Endothelial cell of umbilical vein (primary cell): ENCODE measurements around the gene CASP6. TPM values are rescaled to one million over a fixed set of nuclear protein-coding genes. Genes with fewer than 3 reads are reported as not detected.

Source experiments
- BruUV-seq: library from RNA; stranded (reverse); fragments of 400-500 nt; replicated peaks from 2 replicates; lab custom pipeline; 2021; lab: Mats Ljungman, UMichigan
- CTCF ChIA-PET: fragments of 300-600, 350-600 bp; sonication (Branson Sonifier 250); formaldehyde crosslinking; loops from one replicate; lab custom pipeline; 2021; ENCODE audit warnings: antibody characterized with exemption, inconsistent platforms; lab: Charles Lee
- POLR2A ChIA-PET: fragments of 300-600, 350-600 bp; sonication (Branson Sonifier 250); formaldehyde crosslinking; loops from one replicate; lab custom pipeline; 2021; ENCODE audit warnings: antibody characterized with exemption, inconsistent platforms; lab: Charles Lee
- DNase-seq: peaks from one replicate; pipeline ENCODE4 v3.0.0-alpha.2; 2011; ENCODE audit warnings: low read depth, low spot score
- FAIRE-seq: peaks from 2 replicates; lab custom pipeline; 2011; peaks lifted over from hg19 to GRCh38; lab: Jason Lieb, UNC
- H2AFZ ChIP-seq: 2 replicates; pipeline ENCODE4 v1.6.0; 2012; ENCODE audit warnings: low read depth, low read length, control low read depth, inconsistent platforms
- H3K27ac ChIP-seq: 2 replicates; pipeline ENCODE4 v1.5.1; 2011; ENCODE audit warnings: low read depth, mild to moderate bottlenecking, control low read depth, low read length, moderate library complexity; ENCODE audit not compliant: insufficient read depth
- H3K27me3 ChIP-seq, 2 experiments: 2 replicates each; pipeline versions ENCODE4 v1.6.0 to v1.6.1; 2011; ENCODE audit warnings: low read length in 2 of 2, mixed read lengths in 1 of 2; ENCODE audit not compliant: control insufficient read depth in 2 of 2, insufficient read depth in 2 of 2
- H3K36me3 ChIP-seq, 2 experiments: 2 replicates in 1 of 2; 3 replicates in 1 of 2; pipeline ENCODE4 v1.5.1; 2011; ENCODE audit warnings: low read length in 2 of 2, mild to moderate bottlenecking in 1 of 2, moderate library complexity in 1 of 2; ENCODE audit not compliant: control insufficient read depth in 2 of 2, insufficient read depth in 2 of 2; ENCODE audit errors: extremely low read depth in 1 of 2
- H3K4me1 ChIP-seq: 3 replicates; pipeline ENCODE4 v1.5.1; 2011; ENCODE audit warnings: mild to moderate bottlenecking, low read length; ENCODE audit not compliant: control insufficient read depth, insufficient read depth; ENCODE audit errors: extremely low read depth
- H3K4me2 ChIP-seq: 2 replicates; pipeline ENCODE4 v1.6.1; 2011; ENCODE audit warnings: low read length, control low read depth, mixed read lengths; ENCODE audit not compliant: insufficient read depth
- H3K4me3 ChIP-seq, 3 experiments: fragments of 200-600 bp in 1 of 3; sonication (generic), shearing (Covaris generic) in 1 of 3; replicated peaks in 1 of 3; 2 replicates each; pipeline ENCODE4 v1.5.1; 2011 to 2016; ENCODE audit warnings: control low read depth in 3 of 3, low read length in 3 of 3, mild to moderate bottlenecking in 2 of 3, inconsistent platforms in 1 of 3, low read depth in 1 of 3, moderate library complexity in 1 of 3; ENCODE audit not compliant: insufficient read depth in 1 of 3
- H3K79me2 ChIP-seq: 2 replicates; pipeline ENCODE4 v1.6.0; 2012; ENCODE audit warnings: low read length, inconsistent platforms; ENCODE audit not compliant: control insufficient read depth, insufficient read depth
- H3K9ac ChIP-seq: replicated peaks from 2 replicates; pipeline ENCODE3; 2011; ENCODE audit warnings: low read length, control low read depth; ENCODE audit not compliant: insufficient read depth; ENCODE audit errors: extremely low read depth
- H3K9me1 ChIP-seq: replicated peaks from 3 replicates; pipeline ENCODE4 v1.6.0; 2011; ENCODE audit warnings: mild to moderate bottlenecking, low read length; ENCODE audit not compliant: control insufficient read depth, insufficient read depth; ENCODE audit errors: extremely low read depth
- H3K9me3 ChIP-seq: replicated peaks from 2 replicates; pipeline ENCODE4 v1.5.1; 2012; ENCODE audit warnings: low read length, inconsistent platforms; ENCODE audit not compliant: control insufficient read depth, insufficient read depth
- H4K20me1 ChIP-seq: replicated peaks from 2 replicates; pipeline ENCODE3; 2011; ENCODE audit warnings: mild to moderate bottlenecking, low read length; ENCODE audit not compliant: control insufficient read depth, insufficient read depth; ENCODE audit errors: extremely low read depth
- CTCF ChIP-seq, 2 donors: IDR thresholded peaks; 1 replicate in 1 of 2; 2 replicates in 1 of 2; pipeline ENCODE4 v1.5.1; 2011; ENCODE audit warnings: low read length in 2 of 2, mild to moderate bottlenecking in 2 of 2, moderate library complexity in 2 of 2, control low read depth in 1 of 2, inconsistent platforms in 1 of 2, low read depth in 1 of 2; ENCODE audit not compliant: insufficient read depth in 1 of 2; ENCODE audit errors: extremely low read depth in 1 of 2
- EZH2 ChIP-seq: IDR thresholded peaks from 2 replicates; pipeline ENCODE4 v1.6.1; 2012; ENCODE audit warnings: borderline replicate concordance, low read depth, mild to moderate bottlenecking, moderate library complexity, low read length, inconsistent platforms; ENCODE audit not compliant: severe bottlenecking
- FOS ChIP-seq: IDR thresholded peaks from 2 replicates; pipeline ENCODE4 v1.6.1; 2011; ENCODE audit warnings: mild to moderate bottlenecking, low read length, moderate library complexity, borderline replicate concordance; ENCODE audit not compliant: insufficient read depth
- GATA2 ChIP-seq: IDR thresholded peaks from 2 replicates; pipeline ENCODE4 v1.7.0; 2011; ENCODE audit warnings: low read depth, mild to moderate bottlenecking, moderate library complexity, mixed read lengths, low read length; ENCODE audit not compliant: insufficient read length, insufficient read depth
- JUN ChIP-seq: IDR thresholded peaks from 2 replicates; pipeline ENCODE4 v1.6.1; 2011; ENCODE audit warnings: borderline replicate concordance, low read depth; ENCODE audit not compliant: insufficient read length, insufficient read depth
- MAX ChIP-seq: IDR thresholded peaks from 2 replicates; pipeline ENCODE4 v1.6.1; 2011; ENCODE audit not compliant: insufficient read depth, insufficient read length
- MYC ChIP-seq: IDR thresholded peaks from one replicate; pipeline ENCODE4 v1.6.1; 2011; ENCODE audit warnings: mild to moderate bottlenecking, low read depth, low read length
- POLR2A ChIP-seq: IDR thresholded peaks from 2 replicates; pipeline ENCODE4 v1.6.1; 2012; ENCODE audit warnings: low read depth, mild to moderate bottlenecking, control low read depth, low read length
- POLR2AphosphoS5 ChIP-seq: IDR thresholded peaks from 2 replicates; pipeline ENCODE4 v1.6.1; 2012; ENCODE audit warnings: low read depth, mild to moderate bottlenecking, control low read depth, low read length, moderate library complexity; ENCODE audit not compliant: insufficient read depth
- dilution Hi-C: fragments of 300-500 bp; cut with MboI; formaldehyde crosslinking; loops from one replicate; pipeline ENCODE4 v1.15.0; 2019; ENCODE audit warnings: low sequenced_read_pairs; ENCODE audit not compliant: extremely low pct_ligation_motif_present
- intact Hi-C: fragments of 100-400 bp; cut with micrococcal nuclease; formaldehyde crosslinking; loops from one replicate; pipeline ENCODE4 v1.10.0; 2022
- polyA plus RNA-seq, 4 experiments: library from polyadenylated mRNA; depleted of rRNA in 3 of 4; stranded (reverse) in 3 of 4; unstranded in 1 of 4; fragments of >200 nt; gene quantifications; 2 replicates each; pipeline versions ENCODE4 v1.2.1 to v1.2.3, GENCODE V29; 2011 to 2012; ENCODE audit warnings: missing spikeins in 1 of 4
- total RNA-seq: library from RNA; stranded (reverse); gene quantifications from 2 replicates; pipeline ENCODE4 v1.2.3, GENCODE V29; 2021

The CASP6 gene
- total and polyA plus RNA-seq, 2 donors (not counting 3 experiments of a cell fraction or from before 2014, with no cell fraction given), result 35.4 to 52.1 TPM

- DNase-seq, result no peak
- no peaks in the 10 kb centered on the region for H3K79me2 ChIP-seq
- H3K9me1 ChIP-seq, result no peaks in the 10 kb centered on the region
- H3K27me3 ChIP-seq, result no peaks in the 10 kb centered on the region
- H3K4me1 ChIP-seq, result no peaks in the 10 kb centered on the region
- H4K20me1 ChIP-seq, result no peaks in the 10 kb centered on the region
- H3K4me3 ChIP-seq, result no peak overlapping the region
- H2AFZ ChIP-seq, result no peak overlapping the region
- no peak for FAIRE-seq
- no peak overlapping the region for H3K9ac ChIP-seq
- POLR2A ChIA-PET, result no interaction called here
- no peak overlapping the region for H3K4me2 ChIP-seq
- BruUV-seq, result no TSS peak
- dilution Hi-C loops, result no loop called here
- H3K27ac ChIP-seq, result no peak overlapping the region
- no peaks in the 10 kb centered on the region for H3K9me3 ChIP-seq
- CTCF ChIA-PET, result no interaction called here
- intact Hi-C loops, result no loop called here
- H3K36me3 ChIP-seq, result peaks cover 12 to 15% of the 10 kb centered on the region in 2 experiments
- TF ChIP-seq JUN (no peak), POLR2AphosphoS5 (no peak), GATA2 (no peak), POLR2A (no peak), FOS (no peak), MYC (no peak), CTCF (IDR thresholded peaks at IDR 0.05; ENCODE audit: extremely low read depth in 1 of 2, insufficient read depth in 1 of 2, low read depth in 1 of 2, low read length in 2 of 2) (no peak), EZH2 (no peak), MAX (no peak)
Measured at GRCh38 chr4:109691411-109691920, 11.8 kb downstream of the CASP6 start.
